HG03060 (cell line): ENCODE data around the gene CNNM4.

Source experiments
- ATAC-seq: cut with Tn5 transposase; IDR thresholded peaks from one replicate; pipeline ENCODE4 v1.9.1; 2021; ENCODE audit warnings: low read depth, moderate number of reproducible peaks; ENCODE audit not compliant: unreplicated experiment

The CNNM4 gene

DNA sequence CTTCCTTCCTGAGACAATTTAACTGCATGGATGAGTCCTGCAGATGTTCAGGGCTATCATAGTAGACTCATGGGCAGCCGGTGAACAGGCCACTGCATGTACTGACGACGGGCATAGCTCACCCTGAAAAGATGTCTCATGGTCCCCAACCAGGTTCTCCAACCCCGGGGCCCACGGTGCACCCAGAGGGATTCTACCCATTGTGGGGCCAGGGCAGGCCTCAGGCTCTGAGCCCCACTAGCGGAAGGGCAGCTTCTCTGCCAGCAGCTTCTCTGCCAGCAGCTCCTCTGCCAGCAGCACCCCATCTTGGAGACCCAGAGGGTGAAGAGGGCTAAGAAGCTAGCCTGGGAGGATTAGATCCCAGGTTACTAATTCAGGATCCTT lies 3.2 kb upstream of the CNNM4 start:
- no peak for ATAC-seq

- ATAC-seq, result no peak
These were observed 1.7 kb upstream of the CNNM4 start for GRCh38 chr2:96758987-96759386.

- ATAC-seq, result no peak
These were observed 1.2 kb upstream of the CNNM4 start for GRCh38 chr2:96759548-96759947.

DNA sequence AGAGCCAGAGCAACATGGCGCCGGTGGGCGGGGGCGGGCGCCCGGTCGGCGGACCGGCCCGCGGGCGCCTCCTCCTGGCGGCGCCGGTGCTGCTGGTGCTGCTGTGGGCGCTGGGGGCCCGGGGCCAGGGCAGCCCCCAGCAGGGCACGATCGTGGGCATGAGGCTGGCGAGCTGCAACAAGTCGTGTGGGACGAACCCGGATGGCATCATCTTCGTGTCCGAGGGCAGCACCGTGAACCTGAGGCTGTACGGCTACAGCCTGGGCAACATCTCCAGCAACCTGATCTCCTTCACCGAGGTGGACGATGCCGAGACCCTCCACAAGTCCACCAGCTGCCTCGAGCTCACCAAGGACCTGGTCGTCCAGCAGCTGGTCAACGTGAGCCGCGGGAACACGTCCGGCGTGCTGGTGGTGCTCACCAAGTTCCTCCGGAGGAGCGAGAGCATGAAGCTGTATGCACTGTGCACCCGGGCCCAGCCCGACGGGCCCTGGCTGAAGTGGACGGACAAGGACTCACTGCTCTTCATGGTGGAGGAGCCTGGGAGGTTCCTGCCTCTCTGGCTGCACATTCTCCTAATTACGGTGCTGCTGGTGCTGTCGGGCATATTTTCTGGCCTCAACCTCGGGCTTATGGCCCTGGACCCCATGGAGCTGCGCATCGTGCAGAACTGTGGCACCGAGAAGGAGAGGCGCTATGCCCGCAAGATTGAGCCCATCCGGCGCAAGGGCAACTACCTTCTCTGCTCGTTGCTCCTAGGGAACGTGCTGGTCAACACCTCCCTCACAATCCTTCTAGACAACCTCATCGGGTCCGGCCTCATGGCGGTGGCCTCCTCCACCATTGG lies 507 bp downstream of the CNNM4 start:
- ATAC-seq, result peak; percentile 26

DNA sequence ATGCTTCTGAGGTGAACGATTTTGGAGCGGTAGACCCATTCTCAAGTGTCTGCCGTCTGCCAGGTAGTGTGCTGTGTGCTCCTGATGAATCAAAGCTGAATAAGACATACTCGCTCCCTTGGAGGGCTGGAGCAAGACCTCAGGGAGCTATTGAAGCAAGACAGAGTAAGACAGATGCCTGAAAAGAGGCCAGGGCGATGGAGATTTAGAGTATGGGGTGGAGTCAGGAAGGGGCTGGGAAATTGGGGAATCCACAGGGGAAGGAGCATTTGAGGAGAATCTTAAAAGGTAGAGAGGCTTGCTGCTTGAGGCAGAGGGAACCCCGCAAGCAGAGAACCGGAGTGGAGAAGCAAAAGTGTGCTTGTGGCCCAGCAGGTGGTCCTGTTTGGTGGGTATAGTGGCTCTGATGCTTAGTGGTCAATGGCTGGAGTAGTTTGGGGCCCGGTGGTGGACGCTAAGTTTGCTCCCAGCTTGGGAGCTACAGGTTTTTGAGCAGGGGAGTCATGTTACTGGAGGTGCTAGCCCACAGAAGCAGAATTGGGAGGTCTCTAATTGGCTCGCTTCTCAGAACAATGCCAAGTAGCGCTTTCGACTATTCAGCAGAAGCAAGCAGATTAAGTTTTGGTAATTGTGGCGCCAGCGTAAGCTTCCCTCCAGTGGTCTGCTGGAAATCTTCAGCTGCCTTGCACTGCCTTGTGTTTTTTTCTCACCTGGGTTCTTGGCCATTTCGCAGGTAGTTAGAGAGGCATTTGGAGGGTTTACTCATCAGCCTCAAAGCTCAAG lies 2.0 kb downstream of the CNNM4 start:
- no peak for ATAC-seq

- no peak for ATAC-seq
These were observed 3.0 kb downstream of the CNNM4 start for GRCh38 chr2:96763511-96764252.

DNA sequence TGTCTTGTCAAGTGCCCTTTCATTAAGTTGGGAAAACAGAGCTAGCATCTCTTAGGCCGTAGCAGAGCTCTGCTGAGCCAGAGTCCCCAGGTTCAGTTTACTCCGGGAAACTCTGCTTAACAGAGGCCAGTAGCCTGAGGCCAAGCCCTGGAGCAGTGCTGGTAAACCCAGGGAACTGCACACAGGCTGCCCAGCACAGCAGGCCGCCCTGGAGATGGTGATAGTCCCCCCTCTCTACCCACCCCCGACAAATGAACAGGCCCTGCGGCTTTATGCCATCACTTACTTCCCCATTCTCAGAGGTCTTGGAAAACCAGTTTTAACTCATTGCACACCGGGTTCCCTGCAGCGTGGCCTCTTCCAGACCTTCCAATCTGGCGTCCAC lies 3.5 kb downstream of the CNNM4 start:
- no peak for ATAC-seq

DNA sequence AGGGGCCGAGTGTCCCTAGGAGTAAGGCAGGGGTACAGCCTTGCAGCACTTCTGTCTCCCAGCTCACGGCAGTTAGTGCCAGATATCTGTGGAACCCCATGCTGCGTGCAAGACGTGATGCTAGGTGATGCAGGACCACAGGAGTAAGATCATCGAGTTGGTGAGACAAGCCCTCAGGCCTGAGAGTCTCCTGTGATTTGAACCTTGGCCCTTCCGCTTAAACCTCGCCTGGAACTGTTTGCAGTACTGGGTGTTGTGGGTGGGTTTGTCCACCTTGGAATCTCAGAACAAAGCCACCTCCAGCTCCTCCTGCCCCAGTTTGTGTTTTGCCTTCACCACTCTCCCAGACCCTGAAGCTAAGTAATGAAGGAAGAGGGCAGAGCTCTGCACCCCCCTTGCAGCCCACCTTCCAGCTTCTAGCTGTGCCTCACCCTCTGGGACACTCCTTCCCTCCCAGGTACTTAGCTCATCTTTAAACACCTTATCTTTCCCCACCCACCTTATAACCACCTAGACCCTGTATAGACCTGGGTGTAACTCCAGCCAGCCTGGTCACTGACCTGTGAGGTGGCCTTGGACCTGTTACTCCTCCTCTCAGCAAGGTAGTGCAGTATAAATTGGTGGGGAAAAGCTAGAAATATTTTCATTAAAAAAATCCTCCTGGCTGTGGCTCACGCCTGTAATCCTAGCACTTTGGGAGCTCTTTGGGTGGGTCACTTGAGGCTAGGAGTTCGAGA lies 6.6 kb downstream of the CNNM4 start:
- ATAC-seq, result no peak

- no peak for ATAC-seq
These were observed 7.4 kb downstream of the CNNM4 start for GRCh38 chr2:96768083-96768561.

DNA sequence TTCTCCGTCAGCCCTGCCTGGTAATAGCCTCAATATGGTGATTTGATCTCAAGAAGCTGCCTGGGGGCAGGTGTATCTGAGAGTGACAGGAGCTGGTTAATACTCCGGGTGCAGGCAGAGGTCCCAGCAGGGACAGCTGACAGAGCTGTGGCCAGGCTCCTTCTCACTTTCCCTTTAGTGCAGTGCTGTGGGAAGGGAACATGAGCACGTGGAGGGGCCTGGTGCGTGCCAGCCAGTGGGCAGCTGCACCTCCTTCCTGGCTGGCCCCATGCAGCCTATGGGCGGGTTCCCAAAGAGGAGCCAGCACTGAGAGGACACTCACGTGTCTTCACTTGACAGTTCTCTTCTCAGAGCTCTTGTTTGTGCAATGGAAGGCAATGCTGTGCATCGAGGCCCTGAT lies 9.1 kb downstream of the CNNM4 start:
- no peak for ATAC-seq

DNA sequence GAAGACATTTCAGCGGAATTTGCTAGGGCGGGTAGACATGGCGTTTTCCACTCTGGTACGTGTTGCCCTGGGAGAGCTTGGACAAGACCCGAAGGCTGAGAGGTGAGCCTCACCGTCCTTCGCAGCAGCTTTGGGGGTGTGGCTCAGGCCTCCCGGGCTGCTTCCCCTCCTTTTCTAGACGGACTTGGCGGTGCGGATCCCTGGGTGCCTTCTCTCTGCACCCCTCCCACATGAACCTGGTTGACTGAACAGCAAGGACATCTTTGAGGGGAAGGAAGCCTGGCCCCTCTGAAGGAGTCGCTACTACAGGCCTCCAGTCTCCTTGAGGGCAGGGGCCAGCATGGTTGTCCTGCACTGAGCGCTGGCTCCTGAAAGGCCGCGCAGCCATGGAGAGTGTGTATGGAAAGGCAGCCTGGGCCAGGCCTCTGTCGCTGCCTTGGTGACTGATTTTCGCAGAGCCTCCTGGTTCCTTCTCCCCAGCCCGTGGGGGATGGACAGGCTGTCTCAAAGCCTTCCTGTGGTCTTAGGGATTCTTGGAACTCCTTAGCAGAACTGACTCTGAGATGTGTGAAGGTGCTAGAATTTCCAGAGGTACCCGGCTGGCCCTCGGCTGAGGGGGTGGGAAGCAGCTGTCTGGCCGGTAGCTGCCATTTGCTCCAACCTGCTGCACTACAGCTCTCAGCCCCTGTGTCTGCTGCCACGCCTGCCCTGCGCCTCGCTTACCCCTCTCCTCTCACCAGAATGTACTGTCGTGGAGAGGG lies 9.9 kb downstream of the CNNM4 start:
- no peak for ATAC-seq

DNA sequence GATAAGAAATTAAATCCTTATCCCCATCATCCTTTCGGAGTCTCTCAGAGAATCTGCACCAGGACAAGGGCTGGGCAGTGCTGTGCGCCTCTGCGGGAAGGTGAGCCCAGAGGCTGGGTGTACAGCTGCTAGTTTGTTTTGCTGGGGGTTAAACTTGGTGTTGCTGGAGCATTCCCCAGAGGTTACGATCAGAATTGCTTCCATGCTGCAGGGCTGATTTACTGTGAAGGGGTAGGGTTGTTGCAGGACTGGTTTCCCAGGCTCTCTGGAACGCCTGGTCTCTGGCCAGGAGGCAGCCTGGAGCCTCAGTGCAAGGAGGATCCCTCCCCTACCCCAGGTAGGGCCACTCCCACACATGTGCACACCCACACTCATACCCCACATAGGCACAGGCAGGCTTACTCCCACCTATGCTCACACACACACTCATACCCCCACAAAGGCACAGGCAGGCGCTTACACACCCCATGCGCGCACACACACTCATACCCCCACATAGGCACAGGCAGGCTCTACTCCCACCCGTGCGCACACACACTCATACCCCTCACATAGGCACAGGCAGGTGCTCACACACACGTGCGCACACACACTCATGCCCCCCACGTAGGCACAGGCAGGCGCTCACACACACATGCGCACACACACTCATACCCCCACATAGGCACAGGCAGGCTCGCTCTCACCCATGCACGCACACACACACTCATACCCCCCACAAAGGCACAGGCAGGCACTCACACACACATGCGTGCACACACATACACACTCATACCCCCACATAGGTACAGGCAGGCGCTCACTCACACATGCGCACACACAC lies 11.3 kb downstream of the CNNM4 start:
- no peak for ATAC-seq

DNA sequence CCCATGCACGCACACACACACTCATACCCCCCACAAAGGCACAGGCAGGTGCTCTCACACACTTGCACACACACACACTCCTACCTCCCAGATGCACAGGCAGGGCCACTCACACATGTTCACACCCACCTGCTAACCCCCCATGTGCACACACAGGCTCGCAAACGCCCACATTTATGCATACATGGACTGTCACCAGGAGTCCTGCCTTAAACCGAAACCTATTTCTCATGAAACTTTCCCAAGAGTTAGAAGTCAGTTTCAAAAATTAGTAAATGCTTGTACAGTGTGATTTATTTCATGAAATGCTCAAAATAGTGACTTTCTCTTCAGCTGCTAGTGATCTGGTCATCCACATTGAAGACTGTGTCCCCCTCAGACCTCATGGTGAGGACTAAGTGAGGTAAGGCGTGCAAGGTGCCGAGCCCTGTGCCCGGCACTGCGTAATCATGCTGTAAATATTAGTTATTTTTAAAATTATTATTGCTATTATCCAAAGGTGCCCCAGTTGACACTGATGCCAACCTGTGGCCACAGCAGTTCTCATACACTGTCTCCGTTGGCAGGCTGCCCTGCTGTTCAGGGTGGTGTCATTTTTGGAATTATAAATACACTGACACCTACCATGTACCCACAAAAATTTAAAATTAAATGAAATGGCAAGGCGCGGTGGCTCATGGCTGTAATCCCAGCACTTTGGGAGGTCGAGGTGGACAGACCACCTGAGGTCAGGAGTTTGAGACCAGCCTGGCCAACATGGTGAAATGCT lies 12.4 kb downstream of the CNNM4 start:
- no peak for ATAC-seq

DNA sequence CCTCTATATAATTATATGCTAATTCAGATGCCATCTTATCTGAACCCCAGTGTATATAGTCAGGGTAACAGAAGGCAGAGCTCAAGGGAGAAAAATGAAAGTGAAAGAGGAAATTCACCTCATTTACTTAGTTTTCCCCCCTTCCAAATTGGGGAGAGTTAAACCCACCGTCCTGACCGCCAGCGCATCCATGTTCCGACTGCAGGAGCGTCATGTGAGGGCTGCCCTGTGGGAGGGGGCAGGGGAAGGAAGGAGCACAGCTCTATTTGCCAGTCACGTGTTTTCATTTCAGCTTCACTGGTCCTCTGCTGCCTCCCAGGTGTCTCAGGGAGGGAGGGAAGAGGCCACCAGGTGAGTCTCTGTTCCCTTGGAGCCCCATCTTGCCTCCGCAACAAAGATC lies 13.2 kb downstream of the CNNM4 start:
- no peak for ATAC-seq

GRCh38 chr2:96775160-96775559 lies 14.5 kb downstream of the CNNM4 start:
- ATAC-seq, result no peak

- no peak for ATAC-seq
These were observed 22.7 kb downstream of the CNNM4 start for GRCh38 chr2:96783388-96783787.

DNA sequence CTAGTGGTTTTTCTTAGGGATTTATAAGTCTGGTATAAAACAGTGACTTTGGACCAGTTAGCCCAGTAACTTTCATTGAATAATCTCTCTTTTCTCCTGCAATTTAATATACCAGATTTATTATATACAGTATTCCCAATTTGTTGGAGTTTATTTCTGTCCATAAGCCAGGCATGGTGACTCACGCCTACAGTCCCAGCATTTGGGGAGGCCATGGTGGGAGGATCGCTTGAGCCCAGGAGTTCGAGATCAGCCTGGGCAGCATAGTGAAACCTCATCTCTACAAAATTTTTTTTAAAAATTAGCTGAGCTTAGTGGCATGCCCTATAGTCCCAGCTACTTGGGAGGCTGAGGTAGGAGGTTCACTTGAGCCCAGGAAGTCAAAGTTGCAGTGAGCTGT lies 26.7 kb downstream of the CNNM4 start:
- no peak for ATAC-seq
